ENCODE results near the gene TBC1D22B. TPM values are rescaled to one million over a fixed set of nuclear protein-coding genes. Genes with fewer than 3 reads are reported as not detected.
"Not testable (repeated sequence)": the region's sequence is repeated elsewhere in the genome, so short reads cannot be mapped to it uniquely, and the experiment has no call there.

The TBC1D22B gene
- total and polyA plus RNA-seq, 2 donors (not counting 3 experiments of a cell fraction or from before 2014, with no cell fraction given): 13.1 to 13.6 TPM

DNA sequence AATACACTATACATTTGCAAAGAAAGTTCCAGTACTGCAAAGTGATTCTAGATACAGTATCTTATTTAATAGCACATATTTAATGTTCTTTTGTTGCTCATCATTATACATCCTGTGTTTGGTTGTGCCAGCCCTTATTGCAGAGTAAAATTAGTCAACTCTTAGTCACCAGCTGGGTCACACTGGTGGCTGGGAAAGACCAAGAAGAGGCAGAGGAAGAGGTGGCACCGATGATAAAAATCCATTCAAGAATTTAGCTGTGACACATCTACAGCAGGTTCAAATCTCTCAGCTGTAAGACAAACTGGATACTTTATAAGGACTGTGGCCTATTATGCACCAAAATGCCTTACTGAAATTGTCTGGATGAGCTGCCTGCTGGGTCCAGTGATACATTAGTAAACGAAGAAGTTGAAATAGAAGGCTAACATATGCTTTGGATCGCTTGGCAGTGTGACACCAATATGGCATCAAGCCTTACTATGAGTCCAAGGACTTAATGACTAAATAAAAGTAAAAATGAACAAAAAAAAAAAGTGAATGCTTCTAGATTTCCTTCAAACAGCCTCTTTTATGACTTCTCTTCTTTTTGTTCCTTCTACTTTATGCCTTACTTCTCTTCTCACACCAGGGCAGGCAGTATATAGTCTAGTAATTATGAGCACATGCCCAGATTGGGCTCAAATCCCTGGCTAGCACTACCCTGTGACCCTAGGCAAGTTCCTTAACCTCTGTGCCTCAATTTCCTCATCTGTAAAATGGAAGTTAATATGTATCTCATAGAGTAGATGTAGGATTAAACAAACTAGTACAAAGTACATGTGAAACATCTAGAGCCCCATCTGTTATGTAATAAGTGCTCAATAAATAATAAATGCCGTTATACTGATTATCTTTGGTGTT lies 66.8 kb downstream of the TBC1D22B start:
- H3K79me2 ChIP-seq (ENCODE audit: control insufficient read depth, insufficient read depth, low read length): no peaks in the 10 kb centered on the region
- H3K4me1 ChIP-seq (ENCODE audit: control insufficient read depth, extremely low read depth, insufficient read depth, low read length): peaks cover 15% of the 10 kb centered on the region
- H3K9me3 ChIP-seq (replicated peaks; ENCODE audit: control insufficient read depth, insufficient read depth, low read length): no peaks in the 10 kb centered on the region
- no peaks in the 10 kb centered on the region for H4K20me1 ChIP-seq (replicated peaks; ENCODE audit: control insufficient read depth, extremely low read depth, insufficient read depth, low read length)
- no peak overlapping the region for H2AFZ ChIP-seq (ENCODE audit: low read depth, low read length)
- intact Hi-C loops (cut with micrococcal nuclease) (loop anchor here (1.0 to 5.0 kb wide), 5 partner anchors 30 to 372 kb away; no protein-coding TSS in a partner anchor), dilution Hi-C loops (cut with MboI; ENCODE audit: extremely low pct_ligation_motif_present, low sequenced_read_pairs) (no loop called here)
- TF ChIP-seq POLR2AphosphoS5 (IDR thresholded peaks at IDR 0.05; ENCODE audit: insufficient read depth, low read depth, low read length): no peak
- TF ChIP-seq FOS (IDR thresholded peaks at IDR 0.05; ENCODE audit: borderline replicate concordance, insufficient read depth, low read length): peak; percentile 88
- peak; percentile 42 for TF ChIP-seq GATA2 (IDR thresholded peaks at IDR 0.05; ENCODE audit: insufficient read depth, insufficient read length, low read depth, low read length)
- no peak for TF ChIP-seq EZH2 (IDR thresholded peaks at IDR 0.05; ENCODE audit: borderline replicate concordance, low read depth, low read length, severe bottlenecking)
- TF ChIP-seq, protein P1, sequence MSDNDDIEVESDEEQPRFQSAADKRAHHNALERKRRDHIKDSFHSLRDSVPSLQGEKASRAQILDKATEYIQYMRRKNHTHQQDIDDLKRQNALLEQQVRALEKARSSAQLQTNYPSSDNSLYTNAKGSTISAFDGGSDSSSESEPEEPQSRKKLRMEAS (IDR thresholded peaks at IDR 0.05; ENCODE audit: insufficient read depth, insufficient read length): no peak
- TF ChIP-seq JUN (IDR thresholded peaks at IDR 0.05; ENCODE audit: borderline replicate concordance, insufficient read depth, insufficient read length, low read depth): peak; percentile 42
- TF ChIP-seq MYC (IDR thresholded peaks at IDR 0.05; ENCODE audit: low read depth, low read length): no peak
- TF ChIP-seq POLR2A (IDR thresholded peaks at IDR 0.05; ENCODE audit: low read depth, low read length): no peak
- peaks cover 0 to 7% of the 10 kb centered on the region in 2 experiments for H3K36me3 ChIP-seq (ENCODE audit: control insufficient read depth in 2 of 2, extremely low read depth in 1 of 2, insufficient read depth in 2 of 2, low read length in 2 of 2)
- FAIRE-seq: peak; percentile 83
- peak overlapping the region; percentile 20 for H3K4me2 ChIP-seq (ENCODE audit: insufficient read depth, low read length)
- H3K4me3 ChIP-seq (replicated peaks in 1 of 3; ENCODE audit: insufficient read depth in 1 of 3, low read depth in 1 of 3, low read length in 3 of 3): no peak overlapping the region
- no peaks in the 10 kb centered on the region for H3K27me3 ChIP-seq (ENCODE audit: control insufficient read depth in 2 of 2, insufficient read depth in 2 of 2, low read length in 2 of 2)
- H3K9me1 ChIP-seq (replicated peaks; ENCODE audit: control insufficient read depth, extremely low read depth, insufficient read depth, low read length): no peaks in the 10 kb centered on the region
- DNase-seq (ENCODE audit: low read depth, low spot score): peak; percentile 83
- peak overlapping the region; percentile 19 for H3K27ac ChIP-seq (ENCODE audit: insufficient read depth, low read depth, low read length)
- no TSS peak for BruUV-seq (replicated peaks)
- ChIA-PET POLR2A (no interaction called here), CTCF (interaction anchor here (0.6 to 3.9 kb wide), 17 partner anchors 9 to 1246 kb away, joined by 3 to 41 read pairs (median 6); no protein-coding TSS in a partner anchor)
- no peak overlapping the region for H3K9ac ChIP-seq (replicated peaks; ENCODE audit: extremely low read depth, insufficient read depth, low read length)

DNA sequence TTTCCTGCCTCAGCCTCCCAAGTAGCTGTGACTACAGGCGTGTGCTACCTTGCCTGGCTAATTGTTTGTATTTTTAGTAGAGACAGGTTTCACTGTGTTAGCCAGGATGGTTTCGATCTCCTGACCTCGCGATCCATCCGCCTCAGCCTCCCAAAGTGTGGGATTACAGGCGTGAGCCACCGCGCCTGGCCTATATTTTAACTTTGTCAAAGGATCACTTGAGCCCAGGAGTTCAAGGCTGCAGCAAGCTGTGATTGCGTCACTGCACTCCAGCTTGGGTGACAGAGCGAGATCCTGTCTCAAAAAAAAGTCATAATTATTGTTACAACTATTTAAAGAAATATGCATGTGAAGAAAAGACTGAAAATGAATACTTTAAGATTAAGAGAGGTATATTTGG lies 72.8 kb downstream of the TBC1D22B start:
- H3K79me2 ChIP-seq (ENCODE audit: control insufficient read depth, insufficient read depth, low read length); H3K9ac ChIP-seq (replicated peaks; ENCODE audit: extremely low read depth, insufficient read depth, low read length); H2AFZ ChIP-seq (ENCODE audit: low read depth, low read length); POLR2A ChIA-PET; H3K4me2 ChIP-seq (ENCODE audit: insufficient read depth, low read length); H3K36me3 ChIP-seq (ENCODE audit: control insufficient read depth in 2 of 2, extremely low read depth in 1 of 2, insufficient read depth in 2 of 2, low read length in 2 of 2); DNase-seq (ENCODE audit: low read depth, low spot score); H3K9me3 ChIP-seq (replicated peaks; ENCODE audit: control insufficient read depth, insufficient read depth, low read length); dilution Hi-C loops (cut with MboI; ENCODE audit: extremely low pct_ligation_motif_present, low sequenced_read_pairs); H3K27me3 ChIP-seq (ENCODE audit: control insufficient read depth in 2 of 2, insufficient read depth in 2 of 2, low read length in 2 of 2); H3K27ac ChIP-seq (ENCODE audit: insufficient read depth, low read depth, low read length); H4K20me1 ChIP-seq (replicated peaks; ENCODE audit: control insufficient read depth, extremely low read depth, insufficient read depth, low read length); BruUV-seq (replicated peaks); H3K4me1 ChIP-seq (ENCODE audit: control insufficient read depth, extremely low read depth, insufficient read depth, low read length); intact Hi-C loops (cut with micrococcal nuclease); CTCF ChIA-PET; FAIRE-seq; H3K9me1 ChIP-seq (replicated peaks; ENCODE audit: control insufficient read depth, extremely low read depth, insufficient read depth, low read length); H3K4me3 ChIP-seq (replicated peaks in 1 of 3; ENCODE audit: insufficient read depth in 1 of 3, low read depth in 1 of 3, low read length in 3 of 3): not testable (repeated sequence)

Measured in endothelial cell of umbilical vein (primary cell).